GM23338 (cell line): ENCODE results near the gene BEND4. TPM values are rescaled to one million over a fixed set of nuclear protein-coding genes. Genes with fewer than 3 reads are reported as not detected.

Source experiments
- ATAC-seq: fragments of 200-7000 bp; cut with Tn5 transposase; 3 replicates; pipeline ENCODE4 v1.9.1; 2020
- DNase-seq: peaks from one replicate; pipeline ENCODE4 v3.0.0-alpha.2; 2015; ENCODE audit warnings: low spot score
- H2AFZ ChIP-seq: fragments of 200-600 bp; sonication (generic); 2 replicates; pipeline ENCODE4 v1.8.0; 2016; ENCODE audit warnings: antibody characterized with exemption, mild to moderate bottlenecking, moderate library complexity
- H3F3A ChIP-seq: fragments of 200-600 bp; sonication (generic); replicated peaks from 2 replicates; pipeline ENCODE4 v1.8.0; 2017; ENCODE audit warnings: antibody characterized with exemption, mixed run types, low read depth
- H3K27ac ChIP-seq: fragments of 200-600 bp; sonication (generic); 2 replicates; pipeline ENCODE4 v1.6.1; 2016; ENCODE audit warnings: low read depth
- H3K27me3 ChIP-seq: fragments of 200-600 bp; sonication (generic); 2 replicates; pipeline ENCODE4 v1.8.0; 2016; ENCODE audit warnings: mild to moderate bottlenecking, mixed run types, moderate library complexity; ENCODE audit not compliant: insufficient read depth
- H3K36me3 ChIP-seq: fragments of 200-600 bp; sonication (generic); 2 replicates; pipeline ENCODE4 v1.8.0; 2016; ENCODE audit warnings: mild to moderate bottlenecking; ENCODE audit not compliant: insufficient read depth
- H3K4me1 ChIP-seq: fragments of 200-600 bp; sonication (generic); 2 replicates; pipeline ENCODE4 v1.8.0; 2016; ENCODE audit warnings: mild to moderate bottlenecking, moderate library complexity; ENCODE audit not compliant: insufficient read depth
- H3K4me2 ChIP-seq: fragments of 200-600 bp; sonication (generic); 2 replicates; pipeline ENCODE4 v1.7.1; 2017; ENCODE audit warnings: mixed run types
- H3K4me3 ChIP-seq: fragments of 200-600 bp; sonication (generic); 2 replicates; pipeline ENCODE4 v1.6.1; 2016; ENCODE audit warnings: mixed run types
- H3K79me2 ChIP-seq: fragments of 200-600 bp; sonication (generic); replicated peaks from 2 replicates; pipeline ENCODE4 v1.8.0; 2017; ENCODE audit warnings: mild to moderate bottlenecking; ENCODE audit not compliant: insufficient read depth
- H3K9me2 ChIP-seq: fragments of 200-600 bp; sonication (generic); 2 replicates; pipeline ENCODE4 v1.8.0; 2017; ENCODE audit not compliant: insufficient read depth
- H4K20me1 ChIP-seq: fragments of 200-600 bp; sonication (generic); replicated peaks from 2 replicates; pipeline ENCODE4 v1.8.0; 2017; ENCODE audit warnings: mild to moderate bottlenecking; ENCODE audit not compliant: insufficient read depth
- H3K27ac Mint-ChIP-seq: 2 replicates; pipeline ENCODE4 v1.8.0; 2020; ENCODE audit warnings: inconsistent platforms, mild to moderate bottlenecking, moderate library complexity, mixed read lengths
- H3K27me3 Mint-ChIP-seq: 3 replicates; pipeline ENCODE4 v1.8.0; 2022; ENCODE audit warnings: low read depth, mild to moderate bottlenecking, moderate library complexity, mixed read lengths, inconsistent platforms; ENCODE audit not compliant: insufficient read depth, poor library complexity
- H3K36me3 Mint-ChIP-seq: 3 replicates; pipeline ENCODE4 v1.8.0; 2021; ENCODE audit warnings: low read depth, mild to moderate bottlenecking, inconsistent platforms, moderate library complexity, mixed read lengths
- H3K4me1 Mint-ChIP-seq: 3 replicates; pipeline ENCODE4 v1.8.0; 2020; ENCODE audit warnings: mild to moderate bottlenecking, inconsistent platforms, mixed read lengths
- H3K4me3 Mint-ChIP-seq: 3 replicates; pipeline ENCODE4 v1.8.0; 2021; ENCODE audit warnings: moderate library complexity, mild to moderate bottlenecking, inconsistent platforms, mixed read lengths
- H3K9me3 Mint-ChIP-seq: 3 replicates; pipeline ENCODE4 v1.8.0; 2020; ENCODE audit warnings: moderate library complexity, mild to moderate bottlenecking, inconsistent platforms, mixed read lengths
- CREB1 ChIP-seq: fragments of 250-450 bp; sonication (Bioruptor Pico); IDR thresholded peaks from 2 replicates; pipeline ENCODE4 v1.5.0; 2020; ENCODE audit warnings: low read depth, mild to moderate bottlenecking, moderate library complexity
- EZH2 ChIP-seq: fragments of 200-600 bp; sonication (generic); IDR thresholded peaks from one replicate; pipeline ENCODE4 v1.8.0; 2017; ENCODE audit warnings: antibody characterized with exemption, mild to moderate bottlenecking, low read depth; ENCODE audit not compliant: unreplicated experiment
- EZH2phosphoT487 ChIP-seq: fragments of 200-600 bp; sonication (generic); IDR thresholded peaks from one replicate; pipeline ENCODE4 v1.8.1; 2018; ENCODE audit warnings: antibody characterized with exemption; ENCODE audit not compliant: unreplicated experiment
- JUNB ChIP-seq: IDR thresholded peaks from one replicate; pipeline ENCODE4 v1.6.1; 2016; ENCODE audit warnings: antibody characterized with exemption; ENCODE audit not compliant: unreplicated experiment
- NANOG ChIP-seq: IDR thresholded peaks from 2 replicates; pipeline ENCODE4 v1.6.1; 2016; ENCODE audit warnings: antibody characterized with exemption, borderline replicate concordance
- STAT1 ChIP-seq: IDR thresholded peaks from one replicate; pipeline ENCODE4 v1.6.1; 2016; ENCODE audit warnings: antibody characterized with exemption; ENCODE audit not compliant: unreplicated experiment
- ZNF114 ChIP-seq: fragments of 250-450 bp; sonication (Bioruptor Pico); IDR thresholded peaks from 2 replicates; pipeline ENCODE4 v1.5.0; 2020; ENCODE audit warnings: mild to moderate bottlenecking, moderate library complexity
- ZNF331 ChIP-seq: fragments of 250-450 bp; sonication (Bioruptor Pico); IDR thresholded peaks from 2 replicates; pipeline ENCODE4 v1.5.0; 2020; ENCODE audit warnings: low read depth, mild to moderate bottlenecking, moderate library complexity
- ZNF462 ChIP-seq: fragments of 250-450 bp; sonication (Bioruptor Pico); IDR thresholded peaks from 2 replicates; pipeline ENCODE4 v1.5.0; 2020; ENCODE audit warnings: mild to moderate bottlenecking, moderate library complexity
- polyA plus RNA-seq: library from polyadenylated mRNA; unstranded; fragments of >200 nt; fragmentation: Nextera tagmentation; extraction: Ambion mirVana; gene quantifications from 2 replicates; pipeline ENCODE4 v1.2.1, GENCODE V29; 2016
- total RNA-seq: library from RNA; depleted of rRNA; stranded (reverse); fragments of >200 nt; shearing (Covaris generic); gene quantifications from 2 replicates; pipeline ENCODE4 v1.2.3, GENCODE V29; 2014

The BEND4 gene
- total and polyA plus RNA-seq, 2 experiments from 2014 or later = 13.5 to 60.2 TPM

- Mint-ChIP-seq H3K4me3 (no peak overlapping the region), H3K27ac (no peak overlapping the region), H3K27me3 (no peaks in the 10 kb centered on the region), H3K36me3 (peaks cover 39% of the 10 kb centered on the region), H3K9me3 (no peaks in the 10 kb centered on the region), H3K4me1 (peaks cover 3% of the 10 kb centered on the region; the same call in 2 of the 3 replicates)
- H3F3A ChIP-seq = no peaks in the 10 kb centered on the region
- H3K4me1 ChIP-seq = 0 out of 2 replicates have a peak, but pooled peaks cover under 1% of the 10 kb centered on the region
- ATAC-seq (no peak), DNase-seq (no peak)
- H2AFZ ChIP-seq = no peak overlapping the region
- peaks cover 9% of the 10 kb centered on the region; the same call in 1 of the 2 replicates for H3K36me3 ChIP-seq
- no peak overlapping the region for H3K4me3 ChIP-seq
- no peaks in the 10 kb centered on the region for H3K27me3 ChIP-seq
- H3K27ac ChIP-seq = no peak overlapping the region
- TF ChIP-seq NANOG (no peak), EZH2phosphoT487 (no peak), CREB1 (CRISPR knock-in tag) (no peak), STAT1 (no peak), JUNB (no peak), ZNF114 (CRISPR knock-in tag) (no peak)
- no peaks in the 10 kb centered on the region for H3K9me2 ChIP-seq
- H3K79me2 ChIP-seq = peaks cover 79% of the 10 kb centered on the region
- H3K4me2 ChIP-seq = no peak overlapping the region
- H4K20me1 ChIP-seq = no peaks in the 10 kb centered on the region; the same call in 1 of the 2 replicates
Observed at GRCh38 chr4:42142591-42142990, 9.9 kb downstream of the BEND4 start.

- Histone ChIP-seq H3K4me1 (peaks cover 21% of the 10 kb centered on the region), H3K4me3 (no peak overlapping the region), H3K27ac (peak overlapping the region; percentile 60; the same call in 1 of the 2 replicates), H3K4me2 (peak overlapping the region; percentile 14), H3K27me3 (no peaks in the 10 kb centered on the region), H3K36me3 (no peaks in the 10 kb centered on the region), H3K9me2 (no peaks in the 10 kb centered on the region), H3F3A (no peaks in the 10 kb centered on the region), H3K79me2 (peaks cover 91% of the 10 kb centered on the region), H2AFZ (no peak overlapping the region), H4K20me1 (no peaks in the 10 kb centered on the region; the same call in none of the 2 replicates)
- ATAC-seq = peak; percentile 80
- Mint-ChIP-seq H3K36me3 (peaks cover 58% of the 10 kb centered on the region), H3K27me3 (peaks cover 6% of the 10 kb centered on the region), H3K4me3 (no peak overlapping the region), H3K9me3 (no peaks in the 10 kb centered on the region), H3K27ac (peak overlapping the region; percentile 87), H3K4me1 (peaks cover 34% of the 10 kb centered on the region)
- TF ChIP-seq ZNF331 (peak; percentile 73), JUNB (no peak), CREB1 (CRISPR knock-in tag) (no peak)
- peak; percentile 74 for DNase-seq
Observed at GRCh38 chr4:42136371-42136770, 16.1 kb downstream of the BEND4 start.

GRCh38 chr4:42133006-42133405 lies 19.4 kb downstream of the BEND4 start:
- Histone ChIP-seq H3K27ac (no peak overlapping the region), H3K36me3 (peaks cover 4% of the 10 kb centered on the region; the same call in 1 of the 2 replicates), H3K79me2 (peaks cover 94% of the 10 kb centered on the region), H3K4me3 (no peak overlapping the region), H3F3A (no peaks in the 10 kb centered on the region), H3K27me3 (no peaks in the 10 kb centered on the region), H3K9me2 (no peaks in the 10 kb centered on the region), H3K4me1 (peaks cover 21% of the 10 kb centered on the region), H4K20me1 (peaks cover 7% of the 10 kb centered on the region), H3K4me2 (no peak overlapping the region), H2AFZ (no peak overlapping the region)
- no peak for DNase-seq
- no peak overlapping the region for H3K27ac Mint-ChIP-seq
- no peaks in the 10 kb centered on the region for H3K9me3 Mint-ChIP-seq
- no peak overlapping the region for H3K4me3 Mint-ChIP-seq
- H3K4me1 Mint-ChIP-seq = peaks cover 37% of the 10 kb centered on the region
- H3K36me3 Mint-ChIP-seq = peaks cover 62% of the 10 kb centered on the region
- no peak for ATAC-seq
- H3K27me3 Mint-ChIP-seq = peaks cover 10% of the 10 kb centered on the region
- TF ChIP-seq NANOG (no peak), JUNB (no peak), ZNF114 (CRISPR knock-in tag) (no peak), EZH2 (no peak), ZNF462 (CRISPR knock-in tag) (no peak), STAT1 (no peak), EZH2phosphoT487 (no peak)
